Measurements from ENCODE around the gene RPGRIP1L.

RPGRIP1L gene

GRCh38 chr16:53608094-53608493 is 95.6 kb downstream of the RPGRIP1L start:
- Histone ChIP-seq H3K4me3 (replicated peaks; ENCODE audit: insufficient read depth, low read length) (no peak overlapping the region), H3K27ac (replicated peaks) (no peak overlapping the region), H3K27me3 (ENCODE audit: insufficient read depth, poor library complexity, severe bottlenecking) (no peaks in the 10 kb centered on the region)
- no peak for DNase-seq (ENCODE audit: low read depth in 1 of 2, low spot score in 1 of 2)
- TF ChIP-seq POLR2AphosphoS5 (IDR thresholded peaks at IDR 0.05; ENCODE audit: low read depth), result no peak
- TF ChIP-seq SPI1 (IDR thresholded peaks at IDR 0.05; ENCODE audit: borderline replicate concordance, low read depth), result no peak
- TF ChIP-seq REST (IDR thresholded peaks at IDR 0.05; ENCODE audit: insufficient replicate concordance, low read depth), result no peak
- TF ChIP-seq CTCF (IDR thresholded peaks at IDR 0.05; ENCODE audit: insufficient read depth, low read length), result no peak
- TF ChIP-seq GABPA (IDR thresholded peaks at IDR 0.05; ENCODE audit: low read depth), result no peak

- Histone ChIP-seq H3K4me3 (replicated peaks; ENCODE audit: insufficient read depth, low read length) (no peak overlapping the region), H3K27ac (replicated peaks) (no peak overlapping the region), H3K27me3 (ENCODE audit: insufficient read depth, poor library complexity, severe bottlenecking) (no peaks in the 10 kb centered on the region)
- DNase-seq (ENCODE audit: low read depth in 1 of 2, low spot score in 1 of 2), result no peak
- TF ChIP-seq REST (IDR thresholded peaks at IDR 0.05; ENCODE audit: insufficient replicate concordance, low read depth), result no peak
- TF ChIP-seq POLR2AphosphoS5 (IDR thresholded peaks at IDR 0.05; ENCODE audit: low read depth), result no peak
- no peak for TF ChIP-seq GABPA (IDR thresholded peaks at IDR 0.05; ENCODE audit: low read depth)
- TF ChIP-seq CTCF (IDR thresholded peaks at IDR 0.05; ENCODE audit: insufficient read depth, low read length), result no peak
- TF ChIP-seq SPI1 (IDR thresholded peaks at IDR 0.05; ENCODE audit: borderline replicate concordance, low read depth), result no peak
These were observed 97.7 kb downstream of the RPGRIP1L start for GRCh38 chr16:53605831-53606400.

GRCh38 chr16:53605356-53605755 is 98.3 kb downstream of the RPGRIP1L start:
- DNase-seq (ENCODE audit: low read depth in 1 of 2, low spot score in 1 of 2), result no peak
- H3K4me3 ChIP-seq (replicated peaks; ENCODE audit: insufficient read depth, low read length), result no peak overlapping the region
- no peaks in the 10 kb centered on the region for H3K27me3 ChIP-seq (ENCODE audit: insufficient read depth, poor library complexity, severe bottlenecking)
- TF ChIP-seq GABPA (IDR thresholded peaks at IDR 0.05; ENCODE audit: low read depth) (no peak), CTCF (IDR thresholded peaks at IDR 0.05; ENCODE audit: insufficient read depth, low read length) (no peak), SPI1 (IDR thresholded peaks at IDR 0.05; ENCODE audit: borderline replicate concordance, low read depth) (no peak), POLR2AphosphoS5 (IDR thresholded peaks at IDR 0.05; ENCODE audit: low read depth) (no peak), REST (IDR thresholded peaks at IDR 0.05; ENCODE audit: insufficient replicate concordance, low read depth) (no peak)
- no peak overlapping the region for H3K27ac ChIP-seq (replicated peaks)
